Omental fat pad (tissue), 4 donors: ENCODE data around the gene AGTR1. TPM values are rescaled to one million over a fixed set of nuclear protein-coding genes. Genes with fewer than 3 reads are reported as not detected.
"Not testable (repeated sequence)": the region's sequence is repeated elsewhere in the genome, so short reads cannot be mapped to it uniquely, and the experiment has no call there.

Source experiments
- ATAC-seq: fragments of 150-250 bp; one replicate; pipeline ENCODE4 v1.9.1; 2016; ENCODE audit warnings: mild to moderate bottlenecking, moderate library complexity; ENCODE audit not compliant: low FRiP score
- DNase-seq: peaks from one replicate; pipeline ENCODE4 v3.0.0-alpha.2; 2019; ENCODE audit warnings: low spot score
- CTCF ChIP-seq, 3 donors: fragments of 450-650 bp; IDR thresholded peaks; one replicate each; pipeline ENCODE4 v1.5.1; 2016 to 2017; ENCODE audit warnings: antibody characterized with exemption in 3 of 3, mild to moderate bottlenecking in 3 of 3, moderate library complexity in 2 of 3
- total RNA-seq, 4 donors: library from RNA; depleted of rRNA; stranded (reverse); fragments of >200 nt; gene quantifications; one replicate each; pipeline ENCODE4 v1.1.0, GENCODE V29; 2016

The AGTR1 gene
- total RNA-seq, 4 donors from 2014 or later, result 10.3 to 163 (median 47.1) TPM

- no peak for ATAC-seq
- TF ChIP-seq CTCF (IDR thresholded peaks at IDR 0.05), result no peak
- DNase-seq, result no peak
These were observed 74.7 kb downstream of the AGTR1 start for GRCh38 chr3:148772361-148772760.

- ATAC-seq (no peak), DNase-seq (no peak)
- no peak for TF ChIP-seq CTCF (IDR thresholded peaks at IDR 0.05)
These were observed 75.1 kb downstream of the AGTR1 start for GRCh38 chr3:148772835-148773234.

GRCh38 chr3:148773805-148774204 is 76.1 kb downstream of the AGTR1 start:
- TF ChIP-seq CTCF (IDR thresholded peaks at IDR 0.05), result no peak
- no peak for DNase-seq
- ATAC-seq, result no peak

- DNase-seq (no peak), ATAC-seq (no peak)
- no peak for TF ChIP-seq CTCF (IDR thresholded peaks at IDR 0.05)
These were observed 81.2 kb downstream of the AGTR1 start for GRCh38 chr3:148778926-148779325.

DNA sequence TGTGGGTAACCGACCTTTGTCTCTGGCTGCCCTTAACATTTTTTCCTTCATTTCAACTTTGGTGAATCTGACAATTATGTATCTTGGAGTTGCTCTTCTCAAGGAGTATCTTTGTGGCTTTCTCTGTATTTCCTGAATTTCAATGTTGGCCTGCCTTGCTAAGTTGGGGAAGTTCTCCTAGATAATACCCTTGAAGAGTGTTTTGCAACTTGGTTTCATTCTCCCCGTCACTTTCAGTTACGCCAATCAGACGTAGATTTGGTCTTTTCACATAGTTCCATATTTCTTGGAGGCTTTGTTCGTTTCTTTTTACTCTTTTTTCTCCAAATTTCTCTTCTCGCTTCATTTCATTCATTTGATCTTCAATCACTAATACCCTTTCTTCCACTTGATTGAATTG is 87.3 kb downstream of the AGTR1 start:
- ATAC-seq, DNase-seq: not testable (repeated sequence)

DNA sequence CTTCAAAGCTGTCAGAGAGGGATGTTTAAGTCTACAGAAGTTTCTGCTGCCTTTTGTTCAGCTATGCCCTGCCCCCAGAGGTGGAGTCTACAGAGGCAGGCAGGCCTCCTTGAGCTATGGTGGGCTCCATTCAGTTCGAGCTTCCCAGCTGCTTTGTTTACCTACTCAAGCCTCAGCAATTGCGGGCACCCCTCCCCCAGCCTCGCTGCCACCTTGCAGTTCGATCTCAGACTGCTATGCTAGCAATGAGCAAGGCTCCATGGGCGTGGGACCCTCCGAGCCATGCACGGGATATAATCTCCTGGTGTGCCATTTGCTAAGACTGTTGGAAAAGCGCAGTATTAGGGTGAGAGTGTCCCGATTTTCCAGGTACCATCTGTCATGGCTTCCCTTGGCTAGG is 88.5 kb downstream of the AGTR1 start:
- not testable (repeated sequence) for ATAC-seq, DNase-seq

DNA sequence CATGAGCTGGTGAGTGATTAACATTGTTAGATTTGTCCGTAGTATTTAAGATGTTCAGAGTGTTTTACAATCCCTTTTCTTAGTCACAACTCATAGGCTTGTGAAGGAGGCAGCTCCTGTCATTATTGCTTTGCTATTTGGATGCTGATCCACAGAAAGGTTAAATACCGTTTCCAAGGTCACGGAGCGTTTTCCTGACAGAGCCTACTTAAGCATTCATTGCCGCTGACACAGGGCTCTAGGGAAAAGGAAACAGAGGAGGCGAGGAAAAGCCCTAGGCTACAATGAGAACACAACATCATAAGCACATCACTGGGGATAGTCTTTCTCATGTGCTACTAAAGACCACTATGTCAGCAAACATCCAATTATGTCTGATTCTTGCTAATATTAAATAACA is 91.4 kb downstream of the AGTR1 start:
- no peak for TF ChIP-seq CTCF (IDR thresholded peaks at IDR 0.05)
- ATAC-seq, result no peak

GRCh38 chr3:148789906-148790305 is 92.2 kb downstream of the AGTR1 start:
- ATAC-seq (no peak), DNase-seq (no peak)
- no peak for TF ChIP-seq CTCF (IDR thresholded peaks at IDR 0.05)

More for the DNA sequence above, 91.4 kb downstream of the AGTR1 start:
- DNase-seq, result no peak
